Kidney (tissue), 14 donors: Measurements from ENCODE around the gene ADGRL2. TPM values are rescaled to one million over a fixed set of nuclear protein-coding genes. Genes with fewer than 3 reads are reported as not detected.

ENCODE experiments used
- DNase-seq, 5 donors: peaks; one replicate each; pipeline ENCODE4 v3.0.0-alpha.2; 2013 to 2020
- FAIRE-seq: peaks from 2 replicates; lab custom pipeline; 2012; peaks lifted over from hg19 to GRCh38; lab: Jason Lieb, UNC
- H3K27ac ChIP-seq, 2 donors: one replicate each; pipeline ENCODE4 v1.7.0; 2013; ENCODE audit warnings: low read depth in 2 of 2, low read length in 2 of 2, inconsistent platforms in 1 of 2
- H3K27me3 ChIP-seq: one replicate; pipeline ENCODE4 v1.7.1; 2013; ENCODE audit warnings: low read length, inconsistent platforms; ENCODE audit not compliant: control insufficient read depth, insufficient read depth
- H3K36me3 ChIP-seq, 3 donors: one replicate each; pipeline versions ENCODE4 v1.7.0 to v1.7.1; 2013; ENCODE audit warnings: low read length in 3 of 3, control low read depth in 1 of 3, inconsistent platforms in 1 of 3; ENCODE audit not compliant: insufficient read depth in 3 of 3, control insufficient read depth in 2 of 3
- H3K4me1 ChIP-seq, 3 donors: one replicate each; pipeline versions ENCODE4 v1.7.0 to v1.7.1; 2013; ENCODE audit warnings: low read length in 3 of 3, inconsistent platforms in 1 of 3, low read depth in 1 of 3; ENCODE audit not compliant: control insufficient read depth in 2 of 3, insufficient read depth in 2 of 3
- H3K4me3 ChIP-seq, 3 donors: one replicate each; pipeline versions ENCODE4 v1.7.0 to v1.8.1; 2013; ENCODE audit warnings: low read length in 3 of 3, control low read depth in 1 of 3, inconsistent platforms in 1 of 3
- H3K9ac ChIP-seq, 3 donors: one replicate each; pipeline versions ENCODE4 v1.7.0 to v1.7.1; 2013; ENCODE audit warnings: low read length in 3 of 3, control low read depth in 1 of 3, inconsistent platforms in 1 of 3
- H3K9me3 ChIP-seq, 3 donors: one replicate each; pipeline versions ENCODE4 v1.7.0 to v1.7.1; 2013; ENCODE audit warnings: low read length in 3 of 3, control low read depth in 1 of 3, inconsistent platforms in 1 of 3; ENCODE audit not compliant: control insufficient read depth in 2 of 3, insufficient read depth in 1 of 3
- intact Hi-C: fragments of 100-400 bp; cut with DNase I; formaldehyde crosslinking; loops from one replicate; pipeline ENCODE4 v1.11.1; 2022
- polyA plus RNA-seq: library from polyadenylated mRNA; stranded (reverse); fragments of 350-450 nt; fragmentation: Illumina TruSeq; extraction: RNeasy Lipid Tissue Mini Kit (QIAGEN cat#74804); gene quantifications from one replicate; pipeline ENCODE4 v1.2.3, GENCODE V29; 2014; ENCODE audit warnings: low read depth, low replicate concordance; ENCODE audit not compliant: insufficient read depth
- total RNA-seq: library from RNA; stranded (reverse); fragmentation: NEBNext Ultra II Directional; extraction: Animal tissue kit (Norgen Biotek cat#: 25700); gene quantifications from one replicate; pipeline ENCODE4 v1.2.1, GENCODE V29; 2021
- TF ChIP-seq, protein P1 (sequence below): IDR thresholded peaks from 3 replicates; pipeline ENCODE4 v1.5.1; 2012; ENCODE audit warnings: mild to moderate bottlenecking, moderate library complexity, borderline replicate concordance; ENCODE audit not compliant: insufficient read depth; ENCODE audit errors: extremely low read depth
- donor health status: control.
- donor health status: control.
- donor health status: control.
- donor health status: control.
- donor health status: control.
- donor health status: DM: yes; HTN: yes; CAD: no.
- donor health status: Normal renal cell carcinoma (clear cell type).

The ADGRL2 gene
- total and polyA plus RNA-seq, 2 donors from 2014 or later: 27.2 to 71.2 TPM

DNA sequence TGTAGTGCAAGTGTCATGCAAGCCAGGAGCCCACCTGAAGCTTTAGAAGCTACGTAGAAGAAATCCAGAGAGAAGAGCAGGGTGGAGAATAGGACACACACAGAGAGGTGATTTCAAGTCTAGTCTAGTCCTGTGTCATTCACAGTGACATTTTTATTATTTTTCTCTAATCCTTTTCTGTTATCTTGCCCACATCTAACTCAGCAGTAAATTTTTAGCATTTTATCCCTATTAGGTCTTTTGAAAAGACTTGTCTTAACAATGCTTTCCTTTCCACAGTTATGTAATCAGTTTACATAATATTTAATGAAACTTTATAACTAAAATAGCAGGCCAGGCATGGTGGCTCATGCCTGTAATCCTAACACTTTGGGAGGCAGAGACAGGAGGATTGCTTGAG lies 198.6 kb downstream of the ADGRL2 start:
- intact Hi-C loops: no loop called here
- H3K9me3 ChIP-seq: no peaks in the 10 kb centered on the region
- H3K27me3 ChIP-seq: no peaks in the 10 kb centered on the region
- no peak for FAIRE-seq
- no peak overlapping the region for H3K9ac ChIP-seq
- H3K4me1 ChIP-seq: peaks cover 0 to 2% (median 0%) of the 10 kb centered on the region in 3 donors
- H3K36me3 ChIP-seq: no peaks in the 10 kb centered on the region
- no peak overlapping the region for H3K27ac ChIP-seq
- no peak for DNase-seq
- TF ChIP-seq, protein P1, sequence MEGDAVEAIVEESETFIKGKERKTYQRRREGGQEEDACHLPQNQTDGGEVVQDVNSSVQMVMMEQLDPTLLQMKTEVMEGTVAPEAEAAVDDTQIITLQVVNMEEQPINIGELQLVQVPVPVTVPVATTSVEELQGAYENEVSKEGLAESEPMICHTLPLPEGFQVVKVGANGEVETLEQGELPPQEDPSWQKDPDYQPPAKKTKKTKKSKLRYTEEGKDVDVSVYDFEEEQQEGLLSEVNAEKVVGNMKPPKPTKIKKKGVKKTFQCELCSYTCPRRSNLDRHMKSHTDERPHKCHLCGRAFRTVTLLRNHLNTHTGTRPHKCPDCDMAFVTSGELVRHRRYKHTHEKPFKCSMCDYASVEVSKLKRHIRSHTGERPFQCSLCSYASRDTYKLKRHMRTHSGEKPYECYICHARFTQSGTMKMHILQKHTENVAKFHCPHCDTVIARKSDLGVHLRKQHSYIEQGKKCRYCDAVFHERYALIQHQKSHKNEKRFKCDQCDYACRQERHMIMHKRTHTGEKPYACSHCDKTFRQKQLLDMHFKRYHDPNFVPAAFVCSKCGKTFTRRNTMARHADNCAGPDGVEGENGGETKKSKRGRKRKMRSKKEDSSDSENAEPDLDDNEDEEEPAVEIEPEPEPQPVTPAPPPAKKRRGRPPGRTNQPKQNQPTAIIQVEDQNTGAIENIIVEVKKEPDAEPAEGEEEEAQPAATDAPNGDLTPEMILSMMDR: no peak
- H3K4me3 ChIP-seq: no peak overlapping the region

DNA sequence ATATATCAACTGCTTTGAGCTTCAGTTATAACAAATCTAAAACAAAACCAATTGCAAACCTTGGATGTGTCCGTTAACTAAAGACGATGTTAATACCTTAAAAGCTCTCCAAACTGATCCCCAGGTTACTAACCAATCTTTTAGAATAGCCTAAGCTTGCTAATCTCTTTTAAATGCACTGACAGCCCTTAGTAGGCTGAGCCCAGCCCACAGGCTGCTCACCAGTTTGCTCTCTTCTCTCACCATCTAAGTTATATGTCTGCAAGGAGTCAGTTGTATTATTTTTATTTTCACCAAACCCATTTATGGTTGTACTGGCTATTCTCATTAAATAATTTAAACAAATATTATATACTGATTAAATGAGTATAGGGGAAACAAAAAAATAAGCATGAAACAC lies 199.5 kb downstream of the ADGRL2 start:
- Histone ChIP-seq H3K27ac (no peak overlapping the region), H3K36me3 (no peaks in the 10 kb centered on the region), H3K4me3 (no peak overlapping the region), H3K4me1 (peaks cover 0 to 2% (median 0%) of the 10 kb centered on the region in 3 donors), H3K9ac (no peak overlapping the region), H3K27me3 (no peaks in the 10 kb centered on the region), H3K9me3 (no peaks in the 10 kb centered on the region)
- TF ChIP-seq, protein P1: no peak
- FAIRE-seq: no peak
- DNase-seq: no peak
- intact Hi-C loops: no loop called here

DNA sequence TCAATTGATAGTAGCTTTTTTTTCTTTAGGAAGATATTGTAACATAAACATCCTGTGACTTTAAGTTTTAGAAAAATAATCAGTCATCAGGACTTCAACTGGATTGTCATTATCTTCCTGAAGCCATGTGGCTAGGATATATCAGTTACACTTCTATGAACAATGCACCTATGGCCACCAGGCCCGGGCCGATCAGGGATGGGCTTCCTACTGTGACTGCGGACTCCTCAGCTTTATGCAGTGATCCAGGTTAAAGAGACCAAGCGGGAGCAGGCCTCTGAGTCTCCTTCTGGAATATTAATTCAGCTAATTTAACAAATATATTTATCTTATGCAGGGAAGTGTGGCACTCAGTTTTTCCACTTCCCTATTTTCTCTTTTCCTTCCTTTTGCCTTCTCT lies 200.6 kb downstream of the ADGRL2 start:
- no peaks in the 10 kb centered on the region for H3K9me3 ChIP-seq
- no peaks in the 10 kb centered on the region for H3K27me3 ChIP-seq

DNA sequence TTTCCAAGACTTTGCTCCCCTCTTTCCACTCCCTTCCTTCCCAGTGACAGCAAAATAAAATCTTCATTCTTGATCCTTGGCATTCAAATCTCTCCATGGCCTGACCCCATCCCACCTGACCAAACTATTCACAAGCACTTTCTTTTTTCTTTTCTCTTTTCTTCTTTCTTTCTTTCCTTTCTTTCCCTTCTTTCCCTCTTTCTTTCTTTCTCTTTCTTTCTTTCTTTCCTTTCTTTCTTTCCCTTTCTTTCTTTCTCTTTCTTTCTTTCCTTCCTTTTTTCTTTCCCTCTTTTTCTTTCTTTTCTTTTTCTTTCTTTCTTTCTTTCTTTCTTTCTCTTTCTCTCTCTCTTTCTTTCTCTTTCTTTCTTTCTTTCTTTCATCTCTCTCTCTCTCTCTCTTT lies 207.1 kb downstream of the ADGRL2 start:
- intact Hi-C loops: no loop called here
- Histone ChIP-seq H3K36me3 (no peaks in the 10 kb centered on the region), H3K4me1 (no peaks in the 10 kb centered on the region), H3K27me3 (no peaks in the 10 kb centered on the region), H3K9ac (no peak overlapping the region), H3K4me3 (no peak overlapping the region), H3K9me3 (no peaks in the 10 kb centered on the region), H3K27ac (no peak overlapping the region)
- DNase-seq (no peak), FAIRE-seq (no peak)
- TF ChIP-seq, protein P1: no peak

More for the DNA sequence above, 200.6 kb downstream of the ADGRL2 start:
- no peak overlapping the region for H3K27ac ChIP-seq
- peaks cover 0 to 2% (median 0%) of the 10 kb centered on the region in 3 donors for H3K4me1 ChIP-seq
- no peak for FAIRE-seq
- TF ChIP-seq, protein P1: no peak
- intact Hi-C loops: no loop called here
- no peak overlapping the region for H3K9ac ChIP-seq
- DNase-seq: no peak
- H3K4me3 ChIP-seq: no peak overlapping the region
- no peaks in the 10 kb centered on the region for H3K36me3 ChIP-seq
